IPS DF 6.9 (cell line): Measurements from ENCODE around the gene VRK3.
A peak's percentile ranks its signal among the peaks of the same experiment; 100 is the strongest.

ENCODE experiments used
- DNase-seq: peaks from one replicate; pipeline ENCODE4 v3.0.0-alpha.2; 2013; ENCODE audit warnings: low read depth, low spot score
- H3K27ac ChIP-seq: one replicate; pipeline ENCODE4 v1.5.1; 2013; ENCODE audit warnings: low read length, control low read depth
- H3K27me3 ChIP-seq: 2 replicates; pipeline ENCODE4 v1.6.1; 2013; ENCODE audit warnings: mild to moderate bottlenecking, low read length; ENCODE audit not compliant: control insufficient read depth, insufficient read depth
- H3K36me3 ChIP-seq: 2 replicates; pipeline ENCODE4 v1.6.1; 2013; ENCODE audit warnings: low read length; ENCODE audit not compliant: control insufficient read depth, insufficient read depth
- H3K4me1 ChIP-seq: 2 replicates; pipeline ENCODE4 v1.6.1; 2013; ENCODE audit warnings: low read length; ENCODE audit not compliant: control insufficient read depth, insufficient read depth
- H3K4me3 ChIP-seq: 2 replicates; pipeline ENCODE4 v1.5.1; 2013; ENCODE audit warnings: mild to moderate bottlenecking, low read length
- H3K9me3 ChIP-seq: 2 replicates; pipeline ENCODE4 v1.6.1; 2013; ENCODE audit warnings: low read length, inconsistent platforms; ENCODE audit not compliant: control insufficient read depth, insufficient read depth
- WGBS: extraction: QIAGEN DNeasy Blood & Tissue Kit; methylation state at CpG from one replicate; pipeline ENCODE4 v1.1.7; 2013; ENCODE audit warnings: mixed read lengths, missing lambda C conversion rate; ENCODE audit not compliant: insufficient read length, insufficient coverage; 5-methylcytosine and 5-hydroxymethylcytosine counted together

Gene VRK3

DNA sequence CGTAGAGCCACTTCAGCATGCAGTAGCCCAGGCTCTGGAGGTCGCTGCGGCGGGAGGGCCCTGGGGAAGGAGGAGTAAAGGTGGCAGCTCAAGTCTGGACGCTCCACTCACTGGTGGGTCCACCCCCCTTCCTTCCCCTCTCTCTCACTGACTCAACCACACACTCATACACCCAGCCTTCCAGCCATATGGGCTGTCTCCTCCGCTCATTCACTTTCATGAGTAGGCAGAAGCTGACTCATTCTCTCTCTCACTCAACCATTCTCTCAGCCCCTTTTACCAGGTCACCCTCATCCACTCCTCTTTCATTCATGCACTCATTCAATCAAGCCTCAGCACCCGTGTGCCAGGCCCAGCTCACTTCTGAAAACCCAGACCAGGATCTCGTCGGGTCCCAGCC, 36.7 kb downstream of the VRK3 start:
- no CpG with 5 or more reads among the region's 9 CpGs for WGBS
- Histone ChIP-seq H3K36me3 (no peaks in the 10 kb centered on the region), H3K27me3 (no peaks in the 10 kb centered on the region), H3K27ac (no peak overlapping the region), H3K9me3 (no peaks in the 10 kb centered on the region), H3K4me1 (no peaks in the 10 kb centered on the region), H3K4me3 (no peak overlapping the region)
- no peak for DNase-seq

GRCh38 chr19:49988007-49988406, 37.2 kb downstream of the VRK3 start:
- no peak overlapping the region for H3K27ac ChIP-seq
- H3K4me1 ChIP-seq = no peaks in the 10 kb centered on the region
- no CpG with 5 or more reads among the region's 5 CpGs for WGBS
- no peaks in the 10 kb centered on the region for H3K36me3 ChIP-seq
- DNase-seq = no peak
- H3K4me3 ChIP-seq = no peak overlapping the region
- H3K9me3 ChIP-seq = no peaks in the 10 kb centered on the region
- H3K27me3 ChIP-seq = no peaks in the 10 kb centered on the region

GRCh38 chr19:49987159-49987698, 37.9 kb downstream of the VRK3 start:
- no CpG with 5 or more reads among the region's 9 CpGs for WGBS
- no peaks in the 10 kb centered on the region for H3K9me3 ChIP-seq
- H3K36me3 ChIP-seq = no peaks in the 10 kb centered on the region
- no peaks in the 10 kb centered on the region for H3K4me1 ChIP-seq
- peak; percentile 94 for DNase-seq
- H3K27ac ChIP-seq = no peak overlapping the region
- H3K27me3 ChIP-seq = no peaks in the 10 kb centered on the region
- H3K4me3 ChIP-seq = no peak overlapping the region

DNA sequence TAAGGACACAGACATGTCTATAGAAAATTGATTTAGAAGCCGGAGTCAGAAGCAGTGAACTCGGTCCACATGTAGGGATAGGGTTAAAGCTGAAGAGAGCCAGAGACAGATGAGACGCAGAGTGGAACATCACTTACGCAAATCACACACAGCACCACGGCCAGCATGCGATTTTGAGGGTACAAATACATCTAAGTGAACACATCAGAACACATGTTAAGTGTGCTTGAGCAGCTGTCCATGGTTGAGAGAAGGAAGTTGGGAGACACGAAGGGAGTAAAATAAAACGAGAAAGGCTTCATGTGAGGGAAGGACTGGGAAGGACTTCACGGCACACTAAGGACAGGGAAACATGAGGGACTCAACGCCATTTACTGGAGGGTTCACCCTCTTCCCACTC, 38.8 kb downstream of the VRK3 start:
- H3K4me1 ChIP-seq = no peaks in the 10 kb centered on the region
- no peaks in the 10 kb centered on the region for H3K27me3 ChIP-seq
- H3K9me3 ChIP-seq = no peaks in the 10 kb centered on the region
- no CpG with 5 or more reads among the region's 10 CpGs for WGBS
- no peak overlapping the region for H3K4me3 ChIP-seq
- no peak overlapping the region for H3K27ac ChIP-seq
- DNase-seq = no peak
- no peaks in the 10 kb centered on the region for H3K36me3 ChIP-seq

- no peaks in the 10 kb centered on the region for H3K4me1 ChIP-seq
- H3K27me3 ChIP-seq = no peaks in the 10 kb centered on the region
- no peaks in the 10 kb centered on the region for H3K9me3 ChIP-seq
- DNase-seq = no peak
- H3K36me3 ChIP-seq = no peaks in the 10 kb centered on the region
- no peak overlapping the region for H3K27ac ChIP-seq
- no CpG with 5 or more reads among the region's 3 CpGs for WGBS
- no peak overlapping the region for H3K4me3 ChIP-seq
Observed at GRCh38 chr19:49985871-49986270, 39.3 kb downstream of the VRK3 start.

DNA sequence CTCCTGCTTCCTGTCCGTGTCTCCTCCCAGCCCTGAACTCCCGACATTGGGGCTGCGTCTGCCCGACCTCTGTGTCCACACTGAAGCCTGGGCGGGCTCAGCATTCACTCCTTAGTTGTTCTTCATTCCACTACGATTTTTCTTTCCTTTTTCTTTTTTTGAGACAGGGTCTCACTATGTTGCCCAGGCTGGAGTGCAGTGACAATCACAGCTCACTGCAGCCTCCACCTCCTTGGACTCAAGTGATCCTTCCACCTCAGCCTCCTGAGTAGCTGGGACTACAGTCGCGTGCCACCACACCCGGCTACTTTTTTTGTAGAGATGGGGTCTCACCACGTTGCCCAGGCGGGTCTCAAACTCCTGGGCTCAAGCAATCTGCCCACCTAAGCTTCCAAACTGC, 40.7 kb downstream of the VRK3 start:
- Histone ChIP-seq H3K4me3 (no peak overlapping the region), H3K36me3 (no peaks in the 10 kb centered on the region), H3K4me1 (no peaks in the 10 kb centered on the region), H3K27ac (no peak overlapping the region), H3K27me3 (no peaks in the 10 kb centered on the region), H3K9me3 (no peaks in the 10 kb centered on the region)
- no peak for DNase-seq
- WGBS = no CpG with 5 or more reads among the region's 11 CpGs

GRCh38 chr19:49983645-49984229, 41.4 kb downstream of the VRK3 start:
- no peak overlapping the region for H3K4me3 ChIP-seq
- no peaks in the 10 kb centered on the region for H3K9me3 ChIP-seq
- H3K27me3 ChIP-seq = no peaks in the 10 kb centered on the region
- no peaks in the 10 kb centered on the region for H3K4me1 ChIP-seq
- H3K27ac ChIP-seq = no peak overlapping the region
- DNase-seq = peak; percentile 41
- H3K36me3 ChIP-seq = no peaks in the 10 kb centered on the region
- no CpG with 5 or more reads among the region's 10 CpGs for WGBS

GRCh38 chr19:49981603-49982593, 43.3 kb downstream of the VRK3 start:
- H3K36me3 ChIP-seq = no peaks in the 10 kb centered on the region

GRCh38 chr19:49978324-49978723, 46.8 kb downstream of the VRK3 start:
- no peak for DNase-seq
- Histone ChIP-seq H3K36me3 (no peaks in the 10 kb centered on the region), H3K9me3 (no peaks in the 10 kb centered on the region), H3K27ac (no peak overlapping the region), H3K4me3 (no peak overlapping the region), H3K27me3 (no peaks in the 10 kb centered on the region), H3K4me1 (no peaks in the 10 kb centered on the region)
- no CpG with 5 or more reads among the region's 11 CpGs for WGBS

More at GRCh38 chr19:49981603-49982593, 43.3 kb downstream of the VRK3 start:
- Histone ChIP-seq H3K27me3 (no peaks in the 10 kb centered on the region), H3K4me3 (no peak overlapping the region), H3K27ac (no peak overlapping the region), H3K9me3 (no peaks in the 10 kb centered on the region), H3K4me1 (no peaks in the 10 kb centered on the region)
- no peak for DNase-seq
- no CpG with 5 or more reads among the region's 21 CpGs for WGBS

- no peak for DNase-seq
- Histone ChIP-seq H3K4me3 (no peak overlapping the region), H3K9me3 (no peaks in the 10 kb centered on the region), H3K4me1 (no peaks in the 10 kb centered on the region), H3K27me3 (no peaks in the 10 kb centered on the region), H3K27ac (no peak overlapping the region), H3K36me3 (no peaks in the 10 kb centered on the region)
- no CpG with 5 or more reads among the region's 18 CpGs for WGBS
Observed at GRCh38 chr19:49977881-49978280, 47.3 kb downstream of the VRK3 start.
